A549 treated with CpdA at 1 μM for 4 hours (cell line): ENCODE measurements around the gene MAGEA4. TPM values are rescaled to one million over a fixed set of nuclear protein-coding genes. Genes with fewer than 3 reads are reported as not detected.

Experiments used
- total RNA-seq: library from RNA; stranded (reverse); fragments of 200-300 nt; extraction: Qiagen RNA extraction; gene quantifications from 5 replicates; pipeline ENCODE4 v1.2.3, GENCODE V29; 2022; ENCODE audit warnings: low read depth

The MAGEA4 gene, protein sequence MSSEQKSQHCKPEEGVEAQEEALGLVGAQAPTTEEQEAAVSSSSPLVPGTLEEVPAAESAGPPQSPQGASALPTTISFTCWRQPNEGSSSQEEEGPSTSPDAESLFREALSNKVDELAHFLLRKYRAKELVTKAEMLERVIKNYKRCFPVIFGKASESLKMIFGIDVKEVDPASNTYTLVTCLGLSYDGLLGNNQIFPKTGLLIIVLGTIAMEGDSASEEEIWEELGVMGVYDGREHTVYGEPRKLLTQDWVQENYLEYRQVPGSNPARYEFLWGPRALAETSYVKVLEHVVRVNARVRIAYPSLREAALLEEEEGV
- not detected in 5 replicates for total RNA-seq

DNA sequence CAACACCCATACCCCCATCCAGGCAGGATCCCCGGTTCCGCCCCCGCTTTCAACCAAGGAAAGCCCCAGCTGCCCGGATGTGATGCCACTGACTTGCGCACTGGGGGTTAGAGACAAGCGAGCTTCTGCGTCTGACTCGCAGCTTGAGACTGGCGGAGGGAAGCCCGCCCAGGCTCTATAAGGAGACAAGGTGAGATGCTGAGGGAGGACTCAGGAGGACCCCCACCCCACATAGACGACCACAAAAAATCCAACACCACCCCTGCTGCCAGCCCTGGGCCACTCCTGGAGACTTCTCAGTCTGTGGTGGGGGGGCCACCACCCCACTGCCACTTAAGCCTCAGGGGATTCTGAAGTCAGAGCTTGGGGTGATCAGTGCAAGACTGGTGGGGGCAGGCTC lies at the start of gene MAGEA4:
Gene MAGEA4, plus strand, starts transcription at position 110 of the 400 bp plus-strand sequence. CDS start 10,776 bp downstream, outside the sequence.

Other genes starting within 250 kb of the MAGEA4 start
- not detected in 5 replicates for gene PRRG3, start 217.4 kb upstream of the MAGEA4 start, total RNA-seq
- gene FATE1, start 196.9 kb upstream of the MAGEA4 start, total RNA-seq = not detected in 5 replicates
- not detected in 5 replicates for gene CNGA2, start 178.1 kb upstream of the MAGEA4 start, total RNA-seq
- gene GABRE, start 61.8 kb downstream of the MAGEA4 start, total RNA-seq = 21.5 to 29.3 TPM (median 26.0 TPM) in 5 replicates
- gene MAGEA10, start 225.7 kb downstream of the MAGEA4 start, total RNA-seq = 0.02 TPM in 1 of 5 replicates, not detected in the others